Measurements from ENCODE around the gene DPEP2NB. TPM values are rescaled to one million over a fixed set of nuclear protein-coding genes. Genes with fewer than 3 reads are reported as not detected.
"Not testable (repeated sequence)": the region's sequence is repeated elsewhere in the genome, so short reads cannot be mapped to it uniquely, and the experiment has no call there.

The DPEP2NB gene
- total and polyA plus RNA-seq, 8 donors: not detected

GRCh38 chr16:68013440-68013839 is 2.3 kb downstream of the DPEP2NB start:
- Histone ChIP-seq H3K9me3 (no peaks in the 10 kb centered on the region), H3K27ac (peak overlapping the region in 1 of 2 donors; percentile 82), H3K4me3 (no peak overlapping the region), H3K36me3 (no peaks in the 10 kb centered on the region), H3K4me1 (peaks cover 0 to 15% of the 10 kb centered on the region in 2 donors), H3K27me3 (no peaks in the 10 kb centered on the region)
- no peak for DNase-seq
- TF ChIP-seq CTCF (IDR thresholded peaks at IDR 0.05): no peak
- peak; percentile 14 for ATAC-seq
- intact Hi-C loops (cut with DNase I): no loop called here

- H3K9me3 ChIP-seq; H3K36me3 ChIP-seq; H3K27ac ChIP-seq; intact Hi-C loops (cut with DNase I); DNase-seq; H3K27me3 ChIP-seq; ATAC-seq; H3K4me3 ChIP-seq: not testable (repeated sequence)
- peaks cover 0 to 38% of the 10 kb centered on the region in 2 donors for H3K4me1 ChIP-seq
These were observed 5.8 kb downstream of the DPEP2NB start for GRCh38 chr16:68009872-68010271.

GRCh38 chr16:68009157-68009735 is 6.5 kb downstream of the DPEP2NB start:
- no peak overlapping the region for H3K4me3 ChIP-seq
- H3K36me3 ChIP-seq: no peaks in the 10 kb centered on the region
- H3K9me3 ChIP-seq: no peaks in the 10 kb centered on the region
- peaks cover 0 to 42% of the 10 kb centered on the region in 2 donors for H3K4me1 ChIP-seq
- ATAC-seq (no peak), DNase-seq (no peak)
- intact Hi-C loops (cut with DNase I): no loop called here
- H3K27me3 ChIP-seq: no peaks in the 10 kb centered on the region
- no peak for TF ChIP-seq CTCF (IDR thresholded peaks at IDR 0.05)
- H3K27ac ChIP-seq: no peak overlapping the region

- Histone ChIP-seq H3K27me3 (no peaks in the 10 kb centered on the region), H3K9me3 (no peaks in the 10 kb centered on the region), H3K4me3 (no peak overlapping the region), H3K4me1 (peaks cover 0 to 33% of the 10 kb centered on the region in 2 donors), H3K27ac (peak overlapping the region; percentile 82 to 92), H3K36me3 (no peaks in the 10 kb centered on the region)
- ATAC-seq (peak; percentile 91), DNase-seq (peak in 1 of 4 donors; percentile 81)
- intact Hi-C loops (cut with DNase I): no loop called here
- TF ChIP-seq CTCF (IDR thresholded peaks at IDR 0.05): no peak
These were observed 9.9 kb downstream of the DPEP2NB start for GRCh38 chr16:68005786-68006286.

- intact Hi-C loops (cut with DNase I): no loop called here
- Histone ChIP-seq H3K9me3 (no peaks in the 10 kb centered on the region), H3K4me3 (no peak overlapping the region), H3K4me1 (peaks cover 0 to 40% of the 10 kb centered on the region in 2 donors), H3K27me3 (no peaks in the 10 kb centered on the region), H3K36me3 (no peaks in the 10 kb centered on the region), H3K27ac (peak overlapping the region; percentile 82 to 92)
- no peak for TF ChIP-seq CTCF (IDR thresholded peaks at IDR 0.05)
- DNase-seq (no peak), ATAC-seq (no peak)
These were observed 10.5 kb downstream of the DPEP2NB start for GRCh38 chr16:68005211-68005610.

GRCh38 chr16:68003031-68003430 is 12.7 kb downstream of the DPEP2NB start:
- TF ChIP-seq CTCF (IDR thresholded peaks at IDR 0.05): no peak
- Histone ChIP-seq H3K9me3 (no peaks in the 10 kb centered on the region), H3K36me3 (no peaks in the 10 kb centered on the region), H3K4me3 (no peak overlapping the region), H3K4me1 (peaks cover 0 to 59% of the 10 kb centered on the region in 2 donors), H3K27ac (no peak overlapping the region), H3K27me3 (no peaks in the 10 kb centered on the region)
- ATAC-seq (no peak), DNase-seq (no peak)
- intact Hi-C loops (cut with DNase I): no loop called here
